DMS53 treated with DMSO at 0.1 percent for 48 hours (cell line): ENCODE measurements around the gene NSUN2.

Experiments
- DNase-seq: peaks from one replicate; lab custom pipeline; 2025; ENCODE audit not compliant: unreplicated experiment; lab: John Stamatoyannopoulos, UW

The NSUN2 gene

GRCh38 chr5:6606884-6607558, 25.8 kb downstream of the NSUN2 start:
- no peak for DNase-seq

- DNase-seq, result no peak
These were observed 27.9 kb downstream of the NSUN2 start for GRCh38 chr5:6604946-6605345.

- no peak for DNase-seq
These were observed 28.5 kb downstream of the NSUN2 start for GRCh38 chr5:6604341-6604740.

- DNase-seq, result no peak
These were observed 29.2 kb downstream of the NSUN2 start for GRCh38 chr5:6603643-6604042.

GRCh38 chr5:6602441-6602840, 30.4 kb downstream of the NSUN2 start:
- DNase-seq, result no peak

- DNase-seq, result no peak
These were observed 31.0 kb downstream of the NSUN2 start for GRCh38 chr5:6601816-6602215.

- DNase-seq, result no peak
These were observed 31.6 kb downstream of the NSUN2 start for GRCh38 chr5:6601271-6601670.

- DNase-seq, result no peak
These were observed 33.1 kb downstream of the NSUN2 start for GRCh38 chr5:6599739-6600138.

GRCh38 chr5:6598351-6598900, 34.4 kb downstream of the NSUN2 start:
- no peak for DNase-seq

GRCh38 chr5:6597557-6597956, 35.3 kb downstream of the NSUN2 start:
- DNase-seq, result no peak

GRCh38 chr5:6596388-6596787, 36.5 kb downstream of the NSUN2 start:
- DNase-seq, result no peak

- no peak for DNase-seq
These were observed 37.4 kb downstream of the NSUN2 start for GRCh38 chr5:6595405-6595804.

- no peak for DNase-seq
These were observed 38.8 kb downstream of the NSUN2 start for GRCh38 chr5:6594066-6594465.

GRCh38 chr5:6593148-6594016, 39.5 kb downstream of the NSUN2 start:
- DNase-seq, result no peak

- no peak for DNase-seq
These were observed 40.2 kb downstream of the NSUN2 start for GRCh38 chr5:6592601-6593000.

- no peak for DNase-seq
These were observed 41.1 kb downstream of the NSUN2 start for GRCh38 chr5:6591671-6592288.

- DNase-seq, result peak; percentile 6
These were observed 42.3 kb downstream of the NSUN2 start for GRCh38 chr5:6590581-6590980.

GRCh38 chr5:6587171-6587570, 45.7 kb downstream of the NSUN2 start:
- no peak for DNase-seq

GRCh38 chr5:6586647-6587042, 46.2 kb downstream of the NSUN2 start:
- DNase-seq, result no peak

GRCh38 chr5:6585939-6586646, 46.8 kb downstream of the NSUN2 start:
- no peak for DNase-seq

GRCh38 chr5:6585168-6585567, 47.7 kb downstream of the NSUN2 start:
- DNase-seq, result no peak
